ENCODE measurements around the gene EHBP1L1.

The EHBP1L1 gene

DNA sequence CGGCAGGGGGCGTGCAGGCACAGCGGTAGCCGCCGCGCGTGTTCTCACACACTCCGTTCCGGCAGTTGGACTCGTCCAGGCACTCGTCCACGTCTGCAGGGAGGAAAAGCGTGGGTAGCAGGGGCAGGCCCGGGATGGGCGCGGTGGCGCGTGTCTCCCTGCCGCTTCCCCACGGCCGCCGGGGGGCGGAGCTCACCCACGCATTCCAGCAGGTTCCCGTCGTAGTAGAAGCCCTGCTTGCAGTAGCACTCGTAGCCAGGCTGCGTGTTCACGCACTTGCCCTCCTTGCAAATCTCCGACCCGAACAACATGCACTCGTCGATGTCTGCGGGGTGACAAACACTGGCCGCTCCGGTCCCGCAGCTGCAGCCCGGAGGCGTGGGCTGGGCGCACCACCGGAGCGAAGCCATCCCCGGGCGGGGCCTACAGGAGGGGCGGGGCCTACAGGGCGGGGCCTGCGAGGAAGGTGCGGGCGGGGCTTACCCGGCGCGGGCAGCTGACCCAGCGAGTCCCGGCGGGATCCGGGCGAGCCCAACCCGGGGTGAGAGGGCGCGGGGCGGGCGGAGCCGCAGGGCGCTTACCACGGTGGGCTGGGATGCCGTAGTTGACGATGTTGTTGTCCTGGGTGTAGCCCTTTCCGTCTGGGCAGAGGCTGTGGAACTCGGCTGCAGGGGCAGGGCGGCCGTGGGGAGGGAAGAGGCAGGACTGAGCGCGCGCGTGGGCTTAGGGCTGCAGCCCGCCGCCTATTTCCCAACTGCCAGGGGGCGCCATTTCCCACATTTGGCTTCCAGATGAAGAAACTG lies 35.4 kb upstream of the EHBP1L1 start (continued):
- TF ChIP-seq, protein P1, sequence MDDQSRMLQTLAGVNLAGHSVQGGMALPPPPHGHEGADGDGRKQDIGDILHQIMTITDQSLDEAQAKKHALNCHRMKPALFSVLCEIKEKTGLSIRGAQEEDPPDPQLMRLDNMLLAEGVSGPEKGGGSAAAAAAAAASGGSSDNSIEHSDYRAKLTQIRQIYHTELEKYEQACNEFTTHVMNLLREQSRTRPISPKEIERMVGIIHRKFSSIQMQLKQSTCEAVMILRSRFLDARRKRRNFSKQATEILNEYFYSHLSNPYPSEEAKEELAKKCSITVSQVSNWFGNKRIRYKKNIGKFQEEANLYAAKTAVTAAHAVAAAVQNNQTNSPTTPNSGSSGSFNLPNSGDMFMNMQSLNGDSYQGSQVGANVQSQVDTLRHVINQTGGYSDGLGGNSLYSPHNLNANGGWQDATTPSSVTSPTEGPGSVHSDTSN (CRISPR knock-in tag; IDR thresholded peaks at IDR 0.05), result 0 out of 2 replicates have a peak, but pooled peaks have one; percentile 59
- TF ChIP-seq ZNF2 (tag by site-specific recombination; IDR thresholded peaks at IDR 0.05) (peak; percentile 66; the same call in 1 of the 2 replicates), ZNF830 (tag by site-specific recombination; IDR thresholded peaks at IDR 0.05; ENCODE audit: low read depth) (no peak), ZFP3 (tag by site-specific recombination; IDR thresholded peaks at IDR 0.05; ENCODE audit: low read depth) (no peak), ZNF19 (tag by site-specific recombination; IDR thresholded peaks at IDR 0.05; ENCODE audit: low read depth) (no peak), HOXA7 (CRISPR knock-in tag; IDR thresholded peaks at IDR 0.05; ENCODE audit: borderline replicate concordance) (no peak), ZNF239 (tag by site-specific recombination; IDR thresholded peaks at IDR 0.05) (no peak), SP7 (tag by site-specific recombination; IDR thresholded peaks at IDR 0.05) (peak; percentile 77; the same call in 1 of the 2 replicates), TCF7L2 (IDR thresholded peaks at IDR 0.05; ENCODE audit: borderline replicate concordance, low read depth, low read length) (no peak), ZNF555 (tag by site-specific recombination; conservative IDR thresholded peaks at IDR 0.05) (no peak), SCRT2 (tag by site-specific recombination; IDR thresholded peaks at IDR 0.05) (peak; percentile 72), RBAK (tag by site-specific recombination; IDR thresholded peaks at IDR 0.05) (no peak), ZBTB20 (tag by site-specific recombination; IDR thresholded peaks at IDR 0.05) (peak; percentile 20; the same call in 1 of the 2 replicates), ZNF776 (tag by site-specific recombination; IDR thresholded peaks at IDR 0.05; ENCODE audit: borderline replicate concordance) (no peak), SP2 (tag by site-specific recombination; IDR thresholded peaks at IDR 0.05) (peak; percentile 75)
- TF ChIP-seq, protein P2, sequence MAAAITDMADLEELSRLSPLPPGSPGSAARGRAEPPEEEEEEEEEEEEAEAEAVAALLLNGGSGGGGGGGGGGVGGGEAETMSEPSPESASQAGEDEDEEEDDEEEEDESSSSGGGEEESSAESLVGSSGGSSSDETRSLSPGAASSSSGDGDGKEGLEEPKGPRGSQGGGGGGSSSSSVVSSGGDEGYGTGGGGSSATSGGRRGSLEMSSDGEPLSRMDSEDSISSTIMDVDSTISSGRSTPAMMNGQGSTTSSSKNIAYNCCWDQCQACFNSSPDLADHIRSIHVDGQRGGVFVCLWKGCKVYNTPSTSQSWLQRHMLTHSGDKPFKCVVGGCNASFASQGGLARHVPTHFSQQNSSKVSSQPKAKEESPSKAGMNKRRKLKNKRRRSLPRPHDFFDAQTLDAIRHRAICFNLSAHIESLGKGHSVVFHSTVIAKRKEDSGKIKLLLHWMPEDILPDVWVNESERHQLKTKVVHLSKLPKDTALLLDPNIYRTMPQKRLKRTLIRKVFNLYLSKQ (tag by site-specific recombination; IDR thresholded peaks at IDR 0.05; ENCODE audit: borderline replicate concordance), result no peak
- TF ChIP-seq, protein P3, sequence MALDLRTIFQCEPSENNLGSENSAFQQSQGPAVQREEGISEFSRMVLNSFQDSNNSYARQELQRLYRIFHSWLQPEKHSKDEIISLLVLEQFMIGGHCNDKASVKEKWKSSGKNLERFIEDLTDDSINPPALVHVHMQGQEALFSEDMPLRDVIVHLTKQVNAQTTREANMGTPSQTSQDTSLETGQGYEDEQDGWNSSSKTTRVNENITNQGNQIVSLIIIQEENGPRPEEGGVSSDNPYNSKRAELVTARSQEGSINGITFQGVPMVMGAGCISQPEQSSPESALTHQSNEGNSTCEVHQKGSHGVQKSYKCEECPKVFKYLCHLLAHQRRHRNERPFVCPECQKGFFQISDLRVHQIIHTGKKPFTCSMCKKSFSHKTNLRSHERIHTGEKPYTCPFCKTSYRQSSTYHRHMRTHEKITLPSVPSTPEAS (tag by site-specific recombination; IDR thresholded peaks at IDR 0.05), result no peak
- TF ChIP-seq, protein P4, sequence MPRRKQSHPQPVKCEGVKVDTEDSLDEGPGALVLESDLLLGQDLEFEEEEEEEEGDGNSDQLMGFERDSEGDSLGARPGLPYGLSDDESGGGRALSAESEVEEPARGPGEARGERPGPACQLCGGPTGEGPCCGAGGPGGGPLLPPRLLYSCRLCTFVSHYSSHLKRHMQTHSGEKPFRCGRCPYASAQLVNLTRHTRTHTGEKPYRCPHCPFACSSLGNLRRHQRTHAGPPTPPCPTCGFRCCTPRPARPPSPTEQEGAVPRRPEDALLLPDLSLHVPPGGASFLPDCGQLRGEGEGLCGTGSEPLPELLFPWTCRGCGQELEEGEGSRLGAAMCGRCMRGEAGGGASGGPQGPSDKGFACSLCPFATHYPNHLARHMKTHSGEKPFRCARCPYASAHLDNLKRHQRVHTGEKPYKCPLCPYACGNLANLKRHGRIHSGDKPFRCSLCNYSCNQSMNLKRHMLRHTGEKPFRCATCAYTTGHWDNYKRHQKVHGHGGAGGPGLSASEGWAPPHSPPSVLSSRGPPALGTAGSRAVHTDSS (tag by site-specific recombination; IDR thresholded peaks at IDR 0.05), result no peak
- TF ChIP-seq, protein P5, sequence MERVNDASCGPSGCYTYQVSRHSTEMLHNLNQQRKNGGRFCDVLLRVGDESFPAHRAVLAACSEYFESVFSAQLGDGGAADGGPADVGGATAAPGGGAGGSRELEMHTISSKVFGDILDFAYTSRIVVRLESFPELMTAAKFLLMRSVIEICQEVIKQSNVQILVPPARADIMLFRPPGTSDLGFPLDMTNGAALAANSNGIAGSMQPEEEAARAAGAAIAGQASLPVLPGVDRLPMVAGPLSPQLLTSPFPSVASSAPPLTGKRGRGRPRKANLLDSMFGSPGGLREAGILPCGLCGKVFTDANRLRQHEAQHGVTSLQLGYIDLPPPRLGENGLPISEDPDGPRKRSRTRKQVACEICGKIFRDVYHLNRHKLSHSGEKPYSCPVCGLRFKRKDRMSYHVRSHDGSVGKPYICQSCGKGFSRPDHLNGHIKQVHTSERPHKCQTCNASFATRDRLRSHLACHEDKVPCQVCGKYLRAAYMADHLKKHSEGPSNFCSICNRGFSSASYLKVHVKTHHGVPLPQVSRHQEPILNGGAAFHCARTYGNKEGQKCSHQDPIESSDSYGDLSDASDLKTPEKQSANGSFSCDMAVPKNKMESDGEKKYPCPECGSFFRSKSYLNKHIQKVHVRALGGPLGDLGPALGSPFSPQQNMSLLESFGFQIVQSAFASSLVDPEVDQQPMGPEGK (tag by site-specific recombination; IDR thresholded peaks at IDR 0.05), result peak; percentile 83
- TF ChIP-seq, protein P6, sequence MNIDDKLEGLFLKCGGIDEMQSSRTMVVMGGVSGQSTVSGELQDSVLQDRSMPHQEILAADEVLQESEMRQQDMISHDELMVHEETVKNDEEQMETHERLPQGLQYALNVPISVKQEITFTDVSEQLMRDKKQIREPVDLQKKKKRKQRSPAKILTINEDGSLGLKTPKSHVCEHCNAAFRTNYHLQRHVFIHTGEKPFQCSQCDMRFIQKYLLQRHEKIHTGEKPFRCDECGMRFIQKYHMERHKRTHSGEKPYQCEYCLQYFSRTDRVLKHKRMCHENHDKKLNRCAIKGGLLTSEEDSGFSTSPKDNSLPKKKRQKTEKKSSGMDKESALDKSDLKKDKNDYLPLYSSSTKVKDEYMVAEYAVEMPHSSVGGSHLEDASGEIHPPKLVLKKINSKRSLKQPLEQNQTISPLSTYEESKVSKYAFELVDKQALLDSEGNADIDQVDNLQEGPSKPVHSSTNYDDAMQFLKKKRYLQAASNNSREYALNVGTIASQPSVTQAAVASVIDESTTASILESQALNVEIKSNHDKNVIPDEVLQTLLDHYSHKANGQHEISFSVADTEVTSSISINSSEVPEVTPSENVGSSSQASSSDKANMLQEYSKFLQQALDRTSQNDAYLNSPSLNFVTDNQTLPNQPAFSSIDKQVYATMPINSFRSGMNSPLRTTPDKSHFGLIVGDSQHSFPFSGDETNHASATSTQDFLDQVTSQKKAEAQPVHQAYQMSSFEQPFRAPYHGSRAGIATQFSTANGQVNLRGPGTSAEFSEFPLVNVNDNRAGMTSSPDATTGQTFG (tag by site-specific recombination; IDR thresholded peaks at IDR 0.05; ENCODE audit: borderline replicate concordance), result no peak
- TF ChIP-seq, protein P7, sequence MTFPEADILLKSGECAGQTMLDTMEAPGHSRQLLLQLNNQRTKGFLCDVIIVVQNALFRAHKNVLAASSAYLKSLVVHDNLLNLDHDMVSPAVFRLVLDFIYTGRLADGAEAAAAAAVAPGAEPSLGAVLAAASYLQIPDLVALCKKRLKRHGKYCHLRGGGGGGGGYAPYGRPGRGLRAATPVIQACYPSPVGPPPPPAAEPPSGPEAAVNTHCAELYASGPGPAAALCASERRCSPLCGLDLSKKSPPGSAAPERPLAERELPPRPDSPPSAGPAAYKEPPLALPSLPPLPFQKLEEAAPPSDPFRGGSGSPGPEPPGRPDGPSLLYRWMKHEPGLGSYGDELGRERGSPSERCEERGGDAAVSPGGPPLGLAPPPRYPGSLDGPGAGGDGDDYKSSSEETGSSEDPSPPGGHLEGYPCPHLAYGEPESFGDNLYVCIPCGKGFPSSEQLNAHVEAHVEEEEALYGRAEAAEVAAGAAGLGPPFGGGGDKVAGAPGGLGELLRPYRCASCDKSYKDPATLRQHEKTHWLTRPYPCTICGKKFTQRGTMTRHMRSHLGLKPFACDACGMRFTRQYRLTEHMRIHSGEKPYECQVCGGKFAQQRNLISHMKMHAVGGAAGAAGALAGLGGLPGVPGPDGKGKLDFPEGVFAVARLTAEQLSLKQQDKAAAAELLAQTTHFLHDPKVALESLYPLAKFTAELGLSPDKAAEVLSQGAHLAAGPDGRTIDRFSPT (tag by site-specific recombination; IDR thresholded peaks at IDR 0.05), result peak; percentile 88
- TF ChIP-seq, protein P8, sequence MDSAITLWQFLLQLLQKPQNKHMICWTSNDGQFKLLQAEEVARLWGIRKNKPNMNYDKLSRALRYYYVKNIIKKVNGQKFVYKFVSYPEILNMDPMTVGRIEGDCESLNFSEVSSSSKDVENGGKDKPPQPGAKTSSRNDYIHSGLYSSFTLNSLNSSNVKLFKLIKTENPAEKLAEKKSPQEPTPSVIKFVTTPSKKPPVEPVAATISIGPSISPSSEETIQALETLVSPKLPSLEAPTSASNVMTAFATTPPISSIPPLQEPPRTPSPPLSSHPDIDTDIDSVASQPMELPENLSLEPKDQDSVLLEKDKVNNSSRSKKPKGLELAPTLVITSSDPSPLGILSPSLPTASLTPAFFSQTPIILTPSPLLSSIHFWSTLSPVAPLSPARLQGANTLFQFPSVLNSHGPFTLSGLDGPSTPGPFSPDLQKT (IDR thresholded peaks at IDR 0.05; ENCODE audit: borderline replicate concordance, low read depth, low read length), result no peak
- TF ChIP-seq, protein P9, sequence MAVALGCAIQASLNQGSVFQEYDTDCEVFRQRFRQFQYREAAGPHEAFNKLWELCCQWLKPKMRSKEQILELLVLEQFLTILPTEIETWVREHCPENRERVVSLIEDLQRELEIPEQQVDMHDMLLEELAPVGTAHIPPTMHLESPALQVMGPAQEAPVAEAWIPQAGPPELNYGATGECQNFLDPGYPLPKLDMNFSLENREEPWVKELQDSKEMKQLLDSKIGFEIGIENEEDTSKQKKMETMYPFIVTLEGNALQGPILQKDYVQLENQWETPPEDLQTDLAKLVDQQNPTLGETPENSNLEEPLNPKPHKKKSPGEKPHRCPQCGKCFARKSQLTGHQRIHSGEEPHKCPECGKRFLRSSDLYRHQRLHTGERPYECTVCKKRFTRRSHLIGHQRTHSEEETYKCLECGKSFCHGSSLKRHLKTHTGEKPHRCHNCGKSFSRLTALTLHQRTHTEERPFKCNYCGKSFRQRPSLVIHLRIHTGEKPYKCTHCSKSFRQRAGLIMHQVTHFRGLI (tag by site-specific recombination; IDR thresholded peaks at IDR 0.05), result peak; percentile 99
